IMR-90 (cell line): ENCODE data around the gene FAM170A.

ENCODE experiments used
- CTCF ChIP-seq: conservative IDR thresholded peaks from 2 replicates; pipeline ENCODE4 v1.5.1; 2012; ENCODE audit warnings: mild to moderate bottlenecking, low read depth, low read length, improper control_type of control experiment
- MXI1 ChIP-seq: IDR thresholded peaks from 2 replicates; pipeline ENCODE4 v1.6.1; 2012; ENCODE audit warnings: low read depth, mild to moderate bottlenecking, low read length, moderate library complexity, borderline replicate concordance
- POLR2A ChIP-seq: IDR thresholded peaks from 2 replicates; pipeline ENCODE4 v1.6.1; 2012; ENCODE audit warnings: mild to moderate bottlenecking, low read depth, low read length

DNA sequence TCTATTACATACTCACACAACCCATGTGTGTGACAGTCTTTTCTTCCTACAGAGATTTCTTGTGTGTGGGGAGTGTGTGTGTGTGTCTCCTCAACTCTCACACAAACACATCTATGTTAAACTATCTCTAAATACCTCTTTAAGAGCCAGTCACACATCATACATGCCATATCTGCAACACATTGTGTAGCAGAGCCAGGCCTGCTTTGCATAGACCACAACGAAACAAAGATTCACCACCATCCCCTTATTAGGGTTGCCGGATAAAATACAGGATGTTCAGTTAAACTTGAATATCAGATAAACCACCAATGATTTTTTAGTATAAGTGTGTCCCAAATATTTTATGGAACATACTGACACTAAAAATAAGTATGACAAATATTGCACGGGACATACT, 2.3 kb downstream of the FAM170A start:
- no peak for TF ChIP-seq CTCF
- TF ChIP-seq MXI1: no peak
- no peak for TF ChIP-seq POLR2A
